Kasumi-1 (cell line): Measurements from ENCODE around the gene CKLF.
A peak's percentile ranks its signal among the peaks of the same experiment; 100 is the strongest.
"Not testable (repeated sequence)": the region's sequence is repeated elsewhere in the genome, so short reads cannot be mapped to it uniquely, and the experiment has no call there.

Experiments used
- DNase-seq, 2 experiments: peaks; one replicate each; lab custom pipeline; 2025; lab: John Stamatoyannopoulos, UW

Gene CKLF

GRCh38 chr16:66542396-66542795, 10.0 kb upstream of the CKLF start:
- no peak for DNase-seq

GRCh38 chr16:66543541-66543940, 8.8 kb upstream of the CKLF start:
- no peak for DNase-seq

- peak in 1 of 2 experiments; percentile 37 for DNase-seq
These were observed 8.2 kb upstream of the CKLF start for GRCh38 chr16:66544016-66544757.

- DNase-seq: no peak
These were observed 5.0 kb upstream of the CKLF start for GRCh38 chr16:66547101-66547989.

GRCh38 chr16:66548068-66548467, 4.3 kb upstream of the CKLF start:
- DNase-seq: no peak

- DNase-seq: no peak
These were observed 3.5 kb upstream of the CKLF start for GRCh38 chr16:66548868-66549267.

- DNase-seq: peak; percentile 35 to 65
These were observed 2.9 kb upstream of the CKLF start, which contains the start of gene TK2 for GRCh38 chr16:66549284-66550131. TK2 (minus strand) TSS chr16:66550122; CDS start chr16:66550061, 61 bp downstream.

GRCh38 chr16:66551348-66551759, 1.0 kb upstream of the CKLF start:
- DNase-seq: peak; percentile 87 to 91

- DNase-seq: no peak
These were observed 539 bp upstream of the CKLF start for GRCh38 chr16:66551788-66552285.

GRCh38 chr16:66553223-66553622, 847 bp downstream of the CKLF start:
- DNase-seq: peak in 1 of 2 experiments; percentile 22

GRCh38 chr16:66554021-66554420, 1.6 kb downstream of the CKLF start:
- no peak for DNase-seq

- DNase-seq: no peak
These were observed 2.1 kb downstream of the CKLF start for GRCh38 chr16:66554495-66554894.

GRCh38 chr16:66560107-66560506, 7.7 kb downstream of the CKLF start:
- no peak for DNase-seq

GRCh38 chr16:66561381-66562080, 9.2 kb downstream of the CKLF start:
- no peak for DNase-seq

- no peak for DNase-seq
These were observed 10.0 kb downstream of the CKLF start for GRCh38 chr16:66562409-66562808.

GRCh38 chr16:66562986-66563385, 10.6 kb downstream of the CKLF start:
- no peak for DNase-seq

- DNase-seq: no peak
These were observed 11.4 kb downstream of the CKLF start for GRCh38 chr16:66563574-66564334.

GRCh38 chr16:66566051-66566901, 13.9 kb downstream of the CKLF start, which contains the start of gene CMTM1:
CMTM1 (plus strand) TSS chr16:66566439; CDS start chr16:66566514, 75 bp downstream.
- no peak for DNase-seq

- not testable (repeated sequence) for DNase-seq
These were observed 14.9 kb downstream of the CKLF start for GRCh38 chr16:66567270-66567669.
